NCI-H524 treated with DMSO at 0.1 percent for 48 hours (cell line): ENCODE measurements around the gene SCN5A.

Source experiments
- DNase-seq: peaks from one replicate; lab custom pipeline; 2025; lab: John Stamatoyannopoulos, UW

SCN5A gene

DNA sequence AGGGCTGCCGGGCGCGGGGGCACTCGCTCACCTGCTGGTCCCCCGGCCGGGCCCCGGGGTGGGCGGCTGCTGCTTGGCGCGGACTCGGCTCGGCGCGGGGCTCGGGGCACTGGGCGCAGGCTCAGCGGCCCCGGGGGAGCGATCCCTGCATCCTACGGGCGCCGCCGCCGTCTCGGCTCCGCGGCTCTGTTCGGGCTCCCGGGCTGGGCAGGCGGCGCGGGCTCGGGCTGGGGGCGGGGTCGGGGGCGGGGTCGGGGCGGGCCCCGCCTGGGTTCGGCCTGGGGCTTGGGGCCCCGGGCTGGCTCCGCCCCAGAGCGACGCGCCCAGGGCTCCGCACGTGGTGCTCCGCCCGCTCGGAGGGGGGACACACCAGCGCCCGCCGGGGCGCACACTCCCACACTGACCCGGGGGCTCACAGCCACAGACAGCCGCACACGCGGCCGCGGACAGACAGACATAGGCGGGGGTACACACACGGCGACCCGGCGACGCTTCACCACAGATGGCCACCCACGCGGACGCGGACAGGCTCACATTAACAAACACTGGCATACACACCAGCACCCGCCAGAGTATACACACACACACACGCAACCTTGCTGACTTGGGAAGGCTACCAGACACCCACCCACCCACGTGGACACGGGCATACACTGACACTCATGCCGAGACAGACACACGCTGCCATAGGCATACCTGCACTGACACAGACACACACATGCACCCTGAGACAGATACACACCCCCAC lies at the start of gene SCN5A:
Gene SCN5A (minus strand): TSS at position 188 of the 748 bp plus-strand sequence. CDS start 16,380 bp downstream, outside the sequence.
- no peak for DNase-seq

DNA sequence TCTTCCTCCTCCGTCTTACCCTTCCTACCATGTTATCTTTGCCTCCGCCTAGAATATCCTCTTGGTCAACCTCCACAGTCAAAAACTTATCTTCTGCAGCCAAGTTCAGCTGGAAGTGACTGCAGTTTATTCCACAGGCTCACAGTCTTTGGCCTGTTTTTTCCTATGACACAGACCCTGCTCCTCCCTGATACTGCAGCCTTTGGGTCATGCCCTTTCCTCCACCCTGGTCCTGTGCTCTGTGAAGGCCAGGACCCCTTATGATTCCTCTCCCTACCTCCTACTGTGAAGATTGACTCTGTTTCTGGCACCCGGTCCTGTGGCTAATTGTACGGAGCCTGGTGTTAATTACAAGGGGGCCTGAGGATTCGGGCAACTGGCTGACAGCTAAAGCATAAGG lies 49.3 kb upstream of the SCN5A start:
- DNase-seq: no peak

DNA sequence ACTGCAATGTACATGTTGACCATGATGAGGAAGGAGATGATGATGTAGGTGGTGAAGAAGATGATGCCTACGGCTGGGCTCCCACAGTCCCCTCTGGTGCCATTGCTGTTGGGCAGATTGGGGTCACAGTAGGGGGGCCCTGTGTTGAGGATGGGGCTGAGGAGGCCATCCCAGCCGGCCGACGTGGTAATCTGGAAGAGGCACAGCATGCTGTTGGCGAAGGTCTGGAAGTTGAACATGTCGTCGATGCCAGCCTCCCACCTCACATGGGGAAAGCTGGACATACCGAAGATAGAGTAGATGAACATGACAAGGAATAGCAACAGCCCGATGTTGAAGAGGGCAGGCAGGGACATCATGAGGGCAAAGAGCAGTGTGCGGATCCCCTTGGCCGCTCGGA lies 48.6 kb upstream of the SCN5A start:
- DNase-seq: no peak

DNA sequence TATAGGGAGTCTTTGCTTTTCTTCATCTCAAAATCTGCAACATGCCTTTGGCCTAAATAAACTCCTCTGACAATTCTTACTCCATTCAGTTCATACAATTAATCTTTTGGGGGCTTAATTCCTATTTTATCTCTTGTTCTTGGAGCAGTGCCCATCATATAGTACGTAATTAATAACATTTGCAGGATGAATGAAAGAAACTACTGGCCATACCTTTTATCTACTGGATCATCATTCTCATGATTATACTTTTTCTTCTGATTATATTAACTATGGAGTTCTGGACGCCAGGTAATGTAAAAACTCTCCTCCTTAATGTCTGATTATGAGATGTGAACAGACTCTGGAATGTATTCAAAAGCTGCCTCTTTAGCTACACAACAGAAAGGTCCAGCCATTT lies 46.5 kb upstream of the SCN5A start:
- DNase-seq: no peak

DNA sequence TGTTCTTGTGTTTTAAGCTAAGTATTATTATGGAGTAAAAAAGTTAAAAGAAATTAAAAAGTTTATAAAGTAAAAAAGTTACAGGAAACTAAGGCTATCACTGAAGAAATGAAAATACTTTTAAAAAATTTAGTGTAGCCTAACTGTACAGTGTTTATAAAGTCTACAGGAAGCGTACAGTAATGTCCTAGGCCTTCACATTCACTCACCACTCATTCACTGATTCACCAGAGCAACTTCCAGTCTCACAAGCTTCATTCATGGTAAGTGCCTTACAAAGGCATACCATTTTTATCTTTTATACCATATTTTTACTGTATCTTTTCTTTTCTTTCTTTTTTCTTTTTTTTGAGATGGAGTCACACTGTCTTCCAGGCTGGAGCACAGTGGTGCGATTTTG lies 40.7 kb upstream of the SCN5A start:
- DNase-seq: no peak

DNA sequence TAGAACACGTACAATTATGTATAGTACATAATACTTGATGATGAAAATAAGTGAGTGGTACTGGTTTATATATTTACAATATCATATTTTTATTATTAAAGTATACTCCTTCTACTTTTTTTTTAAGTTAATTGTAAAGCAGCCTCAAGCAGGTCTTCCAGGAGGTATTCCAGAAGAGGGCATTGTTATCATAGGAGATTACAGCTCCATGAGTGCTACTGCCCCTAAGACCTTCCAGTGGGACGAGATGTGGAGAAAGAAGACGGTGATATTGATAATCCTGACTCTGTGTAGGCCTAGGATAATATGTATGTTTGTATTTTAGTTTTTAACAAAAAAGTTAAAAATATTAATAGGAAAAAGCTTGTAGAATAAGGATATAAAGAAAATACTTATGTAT lies 40.3 kb upstream of the SCN5A start:
- DNase-seq: no peak

DNA sequence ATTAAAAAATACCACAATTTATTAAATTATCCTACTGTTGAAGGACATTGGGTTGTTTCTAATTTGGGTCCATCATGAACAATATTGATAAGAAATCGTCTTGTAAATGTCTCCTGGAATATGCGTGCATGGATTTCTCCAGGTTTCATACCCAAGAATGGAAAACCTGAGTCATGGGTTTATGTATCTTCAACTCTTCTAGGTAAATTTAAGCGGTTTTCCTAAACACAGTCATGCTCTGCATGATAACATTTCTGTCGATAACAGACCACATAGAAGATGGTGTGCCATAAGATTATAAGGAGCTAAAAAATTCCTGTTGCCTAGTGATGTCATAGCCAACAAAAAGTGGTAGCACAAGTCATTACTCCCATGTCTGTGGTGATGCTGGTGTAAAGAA lies 39.9 kb upstream of the SCN5A start:
- DNase-seq: no peak

DNA sequence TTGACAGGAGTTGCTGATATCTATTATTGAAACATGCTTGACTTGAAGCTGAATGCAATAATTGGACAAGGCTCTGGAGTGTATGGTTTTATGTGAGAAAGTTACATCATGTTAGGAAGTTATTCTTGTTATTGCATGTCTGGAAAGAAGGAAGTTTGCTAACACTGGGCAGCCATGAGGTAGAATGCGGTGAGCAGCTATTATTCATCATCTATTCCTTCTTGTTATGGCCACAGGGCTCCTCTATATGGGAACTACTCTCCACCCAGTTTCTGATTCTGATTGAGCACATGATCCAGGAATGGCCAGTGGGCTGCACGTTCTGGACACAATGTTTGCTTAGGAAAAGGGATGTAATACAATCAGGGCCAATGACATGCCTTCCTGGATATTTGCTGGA lies 37.8 kb upstream of the SCN5A start:
- no peak for DNase-seq

DNA sequence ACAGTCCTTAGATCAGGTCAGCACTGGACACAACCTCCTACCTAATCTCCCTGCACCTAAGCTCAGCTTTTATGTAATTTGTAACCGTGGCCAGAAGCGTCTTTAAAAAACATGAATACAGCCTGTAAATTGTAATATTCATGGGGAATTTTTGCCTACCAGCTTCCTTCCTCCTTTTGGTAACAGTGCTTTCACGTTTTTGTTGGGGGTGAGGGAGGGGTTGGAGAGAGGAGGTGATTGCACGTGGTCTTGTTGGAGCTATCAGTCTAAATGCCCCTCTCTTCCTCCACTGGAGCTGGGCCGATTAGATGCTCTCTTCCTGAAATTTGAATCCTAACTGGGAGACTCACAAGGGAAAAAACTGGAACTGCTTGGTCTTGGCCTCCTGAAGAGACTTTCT lies 35.1 kb upstream of the SCN5A start:
- no peak for DNase-seq

DNA sequence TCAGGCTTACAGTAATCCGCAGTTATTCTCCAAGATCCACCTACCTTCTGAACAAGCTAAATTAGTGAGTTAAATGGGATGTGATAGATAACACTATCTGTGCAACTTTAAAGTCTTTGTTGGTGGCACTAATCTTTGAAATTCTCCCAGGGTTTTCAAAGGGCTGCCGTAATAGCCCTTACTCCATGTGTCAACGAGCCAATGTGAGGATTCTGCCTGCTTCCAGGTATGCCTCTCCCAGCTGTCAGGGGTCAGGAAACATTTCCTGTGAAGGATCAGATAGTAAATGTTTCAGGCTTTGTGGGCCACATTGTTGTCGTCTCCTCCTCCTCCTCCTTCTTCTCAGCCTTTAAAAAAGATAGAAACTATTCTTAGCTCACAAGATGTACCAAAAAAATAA lies 20.2 kb upstream of the SCN5A start:
- DNase-seq: no peak

DNA sequence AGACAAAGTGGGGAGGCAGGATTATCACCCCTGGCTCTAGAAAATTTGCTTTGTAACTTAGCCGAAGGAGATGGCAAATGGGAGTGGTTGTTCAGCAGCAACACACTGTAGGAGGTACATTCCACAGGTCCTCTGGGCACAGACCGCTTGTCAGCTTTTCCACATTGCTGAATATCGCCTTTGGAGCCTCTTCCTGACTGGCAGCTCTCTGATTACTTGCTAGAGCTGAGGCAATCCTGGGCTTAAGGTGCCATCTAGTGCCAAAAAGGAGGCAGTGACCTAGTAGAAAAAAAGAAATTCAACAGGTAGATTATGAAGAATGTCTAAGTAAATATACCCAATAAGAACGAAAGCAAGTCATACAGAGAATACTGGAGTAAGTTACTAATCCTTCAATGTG lies 13.1 kb upstream of the SCN5A start:
- DNase-seq: peak; percentile 19

DNA sequence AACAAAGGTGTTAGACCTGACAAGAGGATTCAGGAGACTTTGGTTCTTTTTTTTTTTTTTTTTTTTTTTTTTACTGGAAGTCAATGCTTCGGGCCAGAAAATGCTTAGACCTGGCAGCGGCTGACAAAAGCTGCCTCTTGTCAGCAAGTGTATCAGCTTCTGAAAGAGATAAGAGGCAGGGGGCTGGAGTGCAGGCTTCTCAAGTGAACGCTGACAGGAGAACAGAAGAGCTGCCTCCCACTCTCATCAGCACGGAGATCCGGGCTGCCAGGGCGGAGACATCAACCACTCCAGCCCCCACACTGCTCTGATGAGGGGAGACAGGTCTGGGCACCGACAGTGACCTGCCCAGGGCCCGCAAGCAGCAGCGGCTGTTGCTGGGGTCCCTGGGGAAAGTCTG lies 9.4 kb upstream of the SCN5A start:
- DNase-seq: no peak

DNA sequence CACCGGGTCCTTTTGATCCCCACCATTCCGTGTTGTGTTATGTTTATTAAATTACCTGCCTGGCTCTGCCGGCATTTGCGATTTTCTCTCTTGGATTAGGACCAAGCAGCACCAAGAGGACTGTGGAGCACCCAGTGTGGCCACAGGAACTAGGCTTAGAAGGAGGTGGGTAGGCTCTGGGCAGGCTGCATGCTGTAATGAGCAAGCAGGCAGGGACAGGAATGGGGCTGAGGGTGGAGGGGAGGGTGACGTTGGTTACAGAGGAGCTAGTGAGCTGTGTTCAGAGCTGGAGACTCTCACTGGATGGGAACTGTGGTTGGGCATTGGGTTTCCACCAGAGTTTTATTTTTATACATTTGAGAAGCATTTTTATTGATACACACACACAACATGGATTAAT lies 7.9 kb upstream of the SCN5A start:
- no peak for DNase-seq

DNA sequence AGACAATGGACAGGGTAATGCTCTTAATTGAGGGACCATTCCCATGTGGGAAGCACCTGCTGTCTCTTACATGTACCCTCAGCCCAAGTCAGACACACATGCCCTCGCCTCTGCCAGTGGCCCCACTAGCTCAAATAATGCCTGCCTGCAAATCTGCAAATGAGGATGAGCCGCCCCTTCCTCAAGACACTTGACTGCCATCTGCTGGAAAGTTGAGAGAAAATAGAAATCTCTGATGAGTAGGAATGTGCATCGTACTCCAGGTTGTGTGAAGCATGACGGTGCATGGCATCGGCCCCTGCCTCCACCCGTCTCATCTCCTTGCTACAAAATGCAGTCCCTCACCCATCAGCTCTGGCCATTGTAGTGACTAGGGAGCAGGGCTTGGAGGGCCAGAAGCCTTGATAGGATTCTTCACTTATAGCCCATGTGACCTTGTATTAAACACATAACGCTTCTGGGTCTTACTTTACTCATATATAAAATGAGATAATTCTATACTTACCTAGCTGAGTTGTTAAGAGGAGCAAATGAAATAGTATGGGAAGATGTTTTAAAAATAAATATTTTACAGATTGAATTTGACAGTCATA lies 6.3 kb upstream of the SCN5A start:
- no peak for DNase-seq

DNA sequence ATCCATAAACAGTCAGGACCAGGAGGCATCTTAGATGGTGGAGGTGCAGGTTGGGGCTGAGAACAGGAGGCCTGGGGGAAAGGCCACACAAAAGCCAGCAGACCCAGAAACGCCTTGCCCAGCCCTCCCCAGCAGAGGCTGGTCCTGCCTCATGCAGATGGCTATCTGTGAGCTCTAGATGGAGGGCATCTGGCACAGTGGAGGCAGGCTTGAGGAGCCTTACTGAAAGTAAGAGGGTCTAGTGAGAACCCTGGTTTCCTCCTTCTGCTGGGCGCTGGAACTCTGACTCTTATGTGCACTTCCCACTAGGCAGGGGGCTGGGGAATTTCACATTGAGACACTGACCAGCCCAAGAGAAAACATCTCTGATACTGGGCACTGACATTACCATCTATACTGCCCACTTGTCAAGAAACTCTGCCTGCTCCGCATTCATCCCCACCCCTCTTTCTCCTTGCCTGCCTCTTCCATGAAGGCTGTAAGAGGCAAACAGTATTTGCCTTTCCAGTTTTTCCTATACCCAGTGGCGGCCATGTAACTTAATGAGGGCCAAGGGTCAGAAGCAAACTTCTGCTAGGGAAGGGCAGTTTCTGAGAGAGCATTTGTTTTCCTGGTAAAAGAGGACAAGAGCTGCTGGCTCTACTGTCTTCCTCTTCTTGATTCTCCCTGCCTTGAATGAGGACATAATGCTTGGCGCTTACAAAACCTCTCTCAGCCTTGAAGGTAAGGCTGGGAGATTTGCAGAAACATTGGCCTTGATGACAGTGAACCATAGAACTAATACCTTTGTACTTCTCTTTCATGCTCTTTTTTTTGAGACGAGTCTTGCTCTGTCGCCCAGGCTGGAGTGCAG lies 4.4 kb upstream of the SCN5A start:
- DNase-seq: no peak

DNA sequence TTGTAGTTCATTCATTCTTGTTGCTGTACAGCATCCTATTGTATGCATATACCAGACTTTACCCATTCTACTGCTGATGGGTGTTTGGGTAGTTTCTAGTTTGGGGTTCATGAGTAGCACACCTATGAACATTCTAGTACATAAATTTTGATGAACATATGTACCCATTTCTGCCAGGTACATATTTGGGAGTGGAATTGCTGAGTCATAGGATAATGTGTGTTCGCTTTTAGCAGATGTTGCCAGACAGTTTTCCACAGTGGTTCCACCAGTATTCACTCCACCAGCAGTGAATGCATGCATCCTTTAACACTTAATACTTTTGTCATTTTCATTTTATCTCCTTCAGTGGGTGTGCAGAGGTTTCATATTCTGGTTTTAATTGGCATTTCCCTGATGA lies 3.4 kb upstream of the SCN5A start:
- no peak for DNase-seq

DNA sequence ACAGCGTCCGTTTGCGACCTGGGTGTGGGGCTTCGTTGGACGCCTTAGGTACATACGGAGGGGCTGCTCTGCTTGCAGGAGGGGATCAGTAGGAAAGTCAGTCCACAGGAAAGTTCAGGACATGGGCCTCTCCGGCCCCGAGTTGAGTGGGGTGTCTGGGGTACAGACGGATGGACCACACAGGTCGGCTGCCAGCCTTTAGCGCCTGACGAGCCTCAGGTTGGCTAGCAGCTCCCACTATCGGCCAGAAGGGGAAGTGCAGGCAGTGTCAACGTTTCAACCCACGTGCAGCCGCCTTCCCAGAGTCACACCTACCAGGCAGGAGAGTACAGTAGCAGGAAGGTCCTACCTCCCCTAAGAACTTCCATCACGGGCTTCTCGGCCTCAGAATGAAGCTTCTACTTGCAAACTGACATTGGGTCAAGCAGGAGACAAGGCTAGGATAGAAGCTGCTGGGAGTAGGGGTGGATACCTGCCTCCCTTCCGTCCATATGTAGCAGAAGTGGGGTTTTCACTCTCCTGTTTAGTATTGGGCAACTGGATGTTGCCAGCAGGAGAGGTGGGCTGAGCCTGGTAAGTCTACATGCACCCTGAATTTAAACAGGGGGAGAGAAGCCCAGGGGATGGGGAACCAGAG lies 1.8 kb upstream of the SCN5A start:
- no peak for DNase-seq

DNA sequence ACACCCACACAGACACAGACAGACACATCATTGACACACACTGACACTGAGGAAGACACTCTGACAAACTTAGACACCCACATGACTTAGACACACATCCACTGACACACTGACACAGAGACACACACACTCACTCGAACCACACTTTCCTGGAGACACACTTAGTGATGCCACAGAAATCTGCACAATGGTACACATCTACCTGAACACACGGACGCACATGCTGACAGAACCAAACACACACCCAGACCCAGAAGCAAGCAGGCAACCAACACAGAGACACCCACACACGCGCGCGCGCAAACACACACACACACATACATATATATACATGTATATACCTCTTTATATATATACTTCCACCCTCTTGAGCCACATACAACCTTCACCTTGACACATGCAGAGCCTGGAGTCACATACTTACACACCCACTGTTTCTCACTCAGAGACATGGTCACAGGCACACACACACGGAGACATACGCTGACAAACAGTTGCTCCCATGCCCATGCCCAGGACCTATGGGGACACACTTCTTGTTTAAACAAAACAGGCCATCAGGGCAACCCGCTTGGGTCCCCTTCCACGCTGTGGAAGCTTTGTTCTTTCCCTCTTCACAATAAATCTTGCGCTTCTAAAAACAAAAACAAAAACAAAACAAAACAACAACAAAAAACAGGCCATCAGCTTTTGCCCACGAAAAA lies 913 bp upstream of the SCN5A start:
- DNase-seq: no peak

DNA sequence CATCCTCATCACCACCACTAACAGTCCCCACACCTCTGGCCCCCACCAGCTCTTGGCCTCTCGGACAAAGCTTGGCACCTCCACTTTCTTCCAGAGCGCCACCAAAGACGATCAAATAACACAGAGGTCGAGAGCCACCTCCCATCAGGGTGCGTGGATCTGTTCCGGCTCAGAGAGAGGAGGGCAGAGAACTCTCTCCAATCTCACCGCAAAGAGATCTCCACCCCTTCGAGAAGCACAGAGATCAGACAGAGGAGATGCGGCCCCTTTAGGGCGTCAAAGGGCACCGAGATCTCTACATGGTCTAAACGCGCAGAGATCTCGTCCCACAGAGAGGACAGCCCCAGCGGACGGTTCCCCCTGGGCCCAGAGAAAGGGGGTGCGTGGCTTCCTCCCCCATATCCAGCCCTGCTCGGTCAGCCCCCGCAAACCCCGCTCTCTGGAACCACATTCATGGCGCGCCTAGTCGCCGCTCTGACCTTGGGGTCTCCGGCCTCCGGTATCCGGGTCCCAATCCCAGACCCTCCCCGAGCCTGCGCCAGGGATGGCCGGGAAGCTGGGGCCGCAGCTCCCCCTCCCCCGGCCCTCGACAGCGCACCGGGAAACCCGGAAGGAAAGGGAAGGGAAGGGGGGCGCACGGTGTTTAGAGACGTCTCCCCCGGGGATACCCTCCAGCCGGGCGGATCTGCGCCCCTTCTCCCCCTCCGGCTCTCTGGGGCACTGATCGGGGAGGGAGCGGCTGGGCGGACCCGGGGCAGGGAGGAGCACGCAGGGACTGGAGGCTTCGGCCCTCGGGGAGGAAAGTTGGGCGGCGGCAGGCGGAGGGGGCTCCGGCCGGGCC lies 608 bp downstream of the SCN5A start:
- no peak for DNase-seq

DNA sequence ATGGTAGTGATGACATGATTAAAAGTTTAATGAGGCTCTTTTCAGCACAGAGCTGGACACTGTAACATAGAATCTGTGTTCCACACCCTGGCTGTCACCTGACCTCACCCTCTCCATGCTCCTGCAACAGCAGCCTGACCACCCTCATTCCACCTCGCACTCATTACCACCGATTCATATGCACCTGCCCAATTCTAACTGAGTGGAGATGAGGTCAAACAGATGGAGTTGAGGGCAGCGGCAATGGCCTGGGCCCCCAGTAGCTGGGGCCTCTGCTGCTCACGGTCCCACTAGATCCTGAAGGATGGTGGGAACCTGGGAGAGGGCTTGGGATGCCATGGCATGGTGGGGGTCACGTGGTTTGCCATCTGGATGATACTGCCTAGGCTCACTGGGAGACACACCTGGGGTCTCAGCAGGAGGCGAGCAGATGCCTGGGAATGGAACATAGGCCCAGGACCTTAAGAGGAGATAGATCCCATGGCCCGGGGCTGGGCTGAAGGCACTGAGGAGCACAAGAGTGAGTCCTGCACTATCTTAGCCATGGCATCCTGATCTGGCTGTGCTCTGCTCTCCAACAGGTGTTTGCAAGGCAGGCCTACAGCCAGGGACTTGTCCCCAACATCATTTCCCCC lies 1.3 kb downstream of the SCN5A start:
- no peak for DNase-seq
